Hippocampal formation (tissue), 2 donors: ENCODE results near the gene TCF7L1.
A peak's percentile ranks its signal among the peaks of the same experiment; 100 is the strongest.
"Not testable (repeated sequence)": the region's sequence is repeated elsewhere in the genome, so short reads cannot be mapped to it uniquely, and the experiment has no call there.

ENCODE experiments used
- DNase-seq, 2 donors: peaks; one replicate each; lab custom pipeline; 2025; lab: John Stamatoyannopoulos, UW

Gene TCF7L1

GRCh38 chr2:85132397-85132796 lies 795 bp upstream of the TCF7L1 start:
- DNase-seq = no peak

DNA sequence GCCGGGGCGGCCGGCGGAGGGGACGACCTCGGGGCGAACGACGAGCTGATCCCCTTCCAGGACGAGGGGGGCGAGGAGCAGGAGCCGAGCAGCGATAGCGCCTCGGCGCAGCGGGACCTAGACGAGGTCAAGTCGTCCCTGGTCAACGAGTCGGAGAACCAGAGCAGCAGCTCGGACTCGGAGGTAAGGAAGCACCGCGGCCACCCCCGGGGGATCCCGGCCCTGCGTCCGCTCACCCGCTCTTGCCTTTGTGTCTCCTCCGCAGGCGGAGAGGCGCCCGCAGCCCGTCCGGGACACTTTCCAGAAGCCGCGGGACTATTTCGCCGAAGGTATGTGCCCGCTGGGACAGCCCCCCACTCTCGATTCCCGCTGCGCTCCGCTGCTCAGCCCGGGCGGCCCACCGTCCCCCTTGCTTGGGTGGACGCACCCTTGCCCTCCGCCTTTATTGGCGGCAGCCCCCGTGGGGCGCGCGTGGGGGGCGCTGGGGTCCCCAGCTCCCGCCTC lies 611 bp downstream of the TCF7L1 start:
- no peak for DNase-seq

GRCh38 chr2:85134255-85134895 lies 1.2 kb downstream of the TCF7L1 start:
- peak in 1 of 2 donors; percentile 8 for DNase-seq

DNA sequence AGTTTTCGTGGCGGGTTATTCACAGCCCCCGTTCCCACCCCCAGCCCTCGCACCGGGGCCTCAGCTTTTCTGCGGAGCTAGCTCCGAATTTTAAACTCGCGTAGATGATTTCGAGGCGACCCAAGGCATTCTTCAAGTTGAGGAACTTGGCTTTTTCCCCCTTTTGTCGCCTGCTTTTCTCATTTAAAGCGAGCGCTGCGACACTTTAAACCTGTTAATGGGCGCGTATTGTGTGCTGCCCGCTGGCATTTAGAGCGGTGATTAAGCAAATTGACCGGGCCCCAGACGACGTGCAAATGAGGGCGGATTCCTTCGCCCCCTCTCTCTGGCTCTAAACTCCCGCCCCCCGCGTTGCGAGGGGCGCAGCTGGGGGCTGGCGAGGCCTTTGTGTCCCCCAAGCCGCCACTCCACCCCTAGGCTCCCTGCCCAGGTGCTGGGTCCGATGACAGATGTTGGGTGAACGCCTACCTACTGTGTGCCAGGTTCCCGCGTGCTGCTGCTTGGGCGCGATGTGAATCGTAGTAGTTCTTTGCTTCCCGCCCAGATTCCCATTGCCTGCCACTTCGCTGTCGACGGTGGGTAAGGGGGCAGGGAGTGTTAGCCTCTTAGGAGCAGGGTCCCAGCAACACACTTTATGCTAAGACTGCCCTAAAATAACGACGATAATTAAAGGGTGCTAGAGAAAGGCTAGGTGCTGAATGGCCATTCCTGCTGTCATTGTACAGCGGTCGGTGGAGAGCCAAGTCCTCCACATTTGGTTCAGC lies 1.9 kb downstream of the TCF7L1 start:
- DNase-seq = no peak

DNA sequence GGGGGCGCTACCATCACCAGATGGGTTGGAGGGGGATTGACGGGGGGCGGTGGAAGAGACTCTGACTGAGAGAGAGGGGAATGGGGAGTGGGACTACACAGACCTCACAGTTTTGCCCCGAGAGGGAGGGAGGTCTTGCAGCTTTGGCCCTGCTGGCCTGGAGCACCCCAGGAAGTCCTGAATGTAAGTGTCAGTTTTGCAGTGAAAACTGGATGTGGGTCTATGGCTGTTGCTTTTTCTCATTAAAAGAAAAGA lies 2.4 kb downstream of the TCF7L1 start:
- DNase-seq = no peak

GRCh38 chr2:85137156-85137555 lies 4.0 kb downstream of the TCF7L1 start:
- no peak for DNase-seq

- DNase-seq = no peak
Observed at GRCh38 chr2:85143463-85144082, 10.4 kb downstream of the TCF7L1 start.

DNA sequence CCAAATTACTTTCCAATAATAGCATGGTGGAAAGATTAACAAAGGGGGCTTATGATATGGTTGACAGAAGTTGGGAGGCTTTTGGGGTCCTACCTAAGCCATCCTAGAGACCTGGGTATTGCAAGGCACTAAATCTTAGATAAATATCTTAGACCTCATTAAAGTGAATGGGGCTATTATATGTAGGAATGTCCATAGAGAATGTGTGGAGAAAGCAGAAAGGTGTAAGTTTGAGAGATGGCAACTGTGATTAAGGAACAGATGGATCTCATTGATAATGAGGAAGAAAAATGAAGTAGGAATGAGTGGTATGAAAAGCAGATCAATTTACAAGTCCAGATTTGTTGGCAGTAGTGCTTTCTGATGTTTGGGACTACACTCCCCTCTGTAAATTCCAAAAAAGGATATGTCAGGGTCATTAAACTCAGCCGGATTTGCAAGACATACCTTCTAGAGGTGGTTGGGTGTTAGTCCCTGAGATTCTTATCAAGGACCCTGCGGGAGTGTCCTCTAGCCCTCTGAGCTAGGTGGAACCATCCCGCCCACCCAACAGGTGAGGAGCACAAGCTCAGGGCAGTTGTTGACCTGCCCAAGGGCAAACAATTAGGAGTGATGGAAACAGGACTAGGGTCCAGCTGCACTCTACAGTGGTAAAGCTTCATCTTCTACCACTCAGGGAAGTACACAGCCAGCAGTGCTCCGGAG lies 12.1 kb downstream of the TCF7L1 start:
- DNase-seq = no peak

- DNase-seq = no peak
Observed at GRCh38 chr2:85148190-85148589, 15.0 kb downstream of the TCF7L1 start.

- DNase-seq = no peak
Observed at GRCh38 chr2:85151026-85151425, 17.8 kb downstream of the TCF7L1 start.

DNA sequence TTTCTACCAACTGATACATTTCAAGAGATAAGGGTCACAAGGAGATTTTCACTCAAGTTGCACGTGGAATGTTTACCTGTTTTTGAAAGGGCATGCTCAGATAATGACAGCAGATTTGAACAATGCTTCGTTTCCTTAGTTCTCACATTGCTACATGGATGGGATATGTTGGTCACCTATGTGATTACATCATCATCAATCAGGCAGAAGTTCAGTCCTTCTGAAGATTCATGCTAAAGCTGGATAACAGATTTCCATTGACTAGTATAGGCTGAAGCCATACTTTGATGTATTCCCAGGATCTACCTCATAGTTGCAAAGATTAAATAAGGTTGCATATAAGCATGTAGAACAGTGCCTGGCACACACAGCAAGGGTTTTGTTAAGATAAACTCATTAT lies 19.7 kb downstream of the TCF7L1 start:
- no peak for DNase-seq

GRCh38 chr2:85154048-85154753 lies 21.0 kb downstream of the TCF7L1 start:
- no peak for DNase-seq

DNA sequence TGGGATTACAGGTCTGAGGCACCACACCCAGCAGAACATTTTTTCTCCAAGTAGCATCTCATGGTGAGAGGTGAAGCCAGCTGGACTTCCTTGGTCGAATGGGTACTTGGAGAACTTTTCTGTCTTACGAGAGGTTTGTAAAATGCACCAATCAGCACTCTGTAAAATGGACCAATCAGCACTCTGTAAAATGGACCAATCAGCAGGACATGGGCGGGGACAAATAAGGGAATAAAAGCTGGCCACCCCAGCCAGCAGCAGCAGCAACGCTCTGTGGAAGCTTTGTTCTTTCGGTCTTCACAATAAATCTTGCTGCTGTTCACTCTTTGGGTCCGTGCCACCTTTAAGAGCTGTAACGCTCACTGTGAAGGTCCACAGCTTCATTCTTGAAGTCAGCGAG lies 21.9 kb downstream of the TCF7L1 start:
- DNase-seq = not testable (repeated sequence)

- DNase-seq = no peak
Observed at GRCh38 chr2:85156153-85156552, 23.0 kb downstream of the TCF7L1 start.

DNA sequence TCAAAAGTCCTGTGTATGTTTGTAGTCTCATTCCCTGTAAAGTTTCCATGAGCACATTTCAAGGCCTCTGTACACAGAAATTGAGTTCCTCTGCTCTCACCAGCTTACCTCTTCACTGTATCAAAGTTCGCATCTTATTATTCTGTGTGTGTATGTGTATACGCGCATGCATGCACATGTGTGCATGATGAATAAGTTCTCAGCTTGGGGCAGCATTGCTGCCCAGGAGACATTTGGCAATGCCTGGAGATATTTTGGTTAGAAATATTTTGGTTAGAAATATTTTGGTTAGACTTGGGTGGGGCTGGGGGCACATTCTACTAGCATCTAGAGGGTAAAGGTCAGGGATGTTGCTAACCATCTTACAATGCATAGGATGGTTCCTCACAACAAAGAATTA lies 23.4 kb downstream of the TCF7L1 start:
- DNase-seq = no peak

DNA sequence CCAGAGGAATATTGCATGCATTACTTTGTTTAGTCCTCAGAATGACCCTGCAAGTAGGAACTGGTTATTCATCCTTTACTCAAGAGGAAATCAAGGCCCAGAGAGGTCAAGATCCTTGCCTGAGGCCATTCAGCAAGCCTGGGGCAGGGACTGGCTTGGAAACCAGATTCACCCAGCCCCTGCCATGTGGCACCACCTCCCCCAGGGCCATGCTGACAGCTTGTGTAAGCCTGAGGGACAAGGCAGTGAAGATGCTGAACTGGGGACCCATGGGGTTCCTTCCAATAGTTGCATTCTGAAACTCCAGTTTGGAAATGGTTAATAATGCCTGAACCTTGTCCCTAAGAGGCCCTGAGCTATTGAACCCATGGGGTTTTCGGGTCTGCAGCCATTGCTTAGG lies 24.2 kb downstream of the TCF7L1 start:
- no peak for DNase-seq

DNA sequence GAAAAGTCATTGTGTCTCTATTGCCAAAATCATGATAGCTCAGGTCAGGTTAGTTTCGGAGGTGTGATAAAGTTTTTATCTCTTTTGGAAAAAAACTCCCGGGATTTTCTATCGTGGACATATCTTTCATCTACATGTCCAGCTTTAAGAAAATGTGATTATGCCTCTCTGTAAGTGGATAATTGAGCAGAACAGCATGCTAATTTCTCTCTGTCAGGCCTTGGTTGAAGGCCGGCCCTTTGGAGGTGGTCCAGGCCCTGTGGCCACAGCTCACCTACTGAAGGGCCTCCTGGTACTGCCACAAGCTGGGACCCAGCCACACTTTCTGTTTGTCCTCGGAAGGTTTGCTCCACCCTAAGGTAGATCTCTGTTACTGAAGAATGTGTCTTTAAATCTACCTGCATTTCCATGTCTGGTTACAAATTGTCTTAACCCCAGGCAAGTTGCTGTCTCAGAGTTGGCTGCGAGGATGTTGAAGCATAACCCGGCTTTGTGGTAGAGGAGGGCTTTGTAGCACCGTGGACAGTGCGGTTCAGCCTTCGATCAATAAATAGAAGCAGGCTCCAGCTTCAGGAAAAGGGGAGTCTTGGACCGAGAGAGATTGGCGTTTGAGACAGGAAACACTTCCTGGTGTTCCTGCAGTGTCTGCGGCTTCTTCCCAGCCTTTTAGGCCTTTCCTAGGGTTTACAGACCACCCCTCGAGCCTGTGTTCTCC lies 25.5 kb downstream of the TCF7L1 start:
- DNase-seq = no peak

GRCh38 chr2:85159589-85159988 lies 26.4 kb downstream of the TCF7L1 start:
- DNase-seq = no peak

DNA sequence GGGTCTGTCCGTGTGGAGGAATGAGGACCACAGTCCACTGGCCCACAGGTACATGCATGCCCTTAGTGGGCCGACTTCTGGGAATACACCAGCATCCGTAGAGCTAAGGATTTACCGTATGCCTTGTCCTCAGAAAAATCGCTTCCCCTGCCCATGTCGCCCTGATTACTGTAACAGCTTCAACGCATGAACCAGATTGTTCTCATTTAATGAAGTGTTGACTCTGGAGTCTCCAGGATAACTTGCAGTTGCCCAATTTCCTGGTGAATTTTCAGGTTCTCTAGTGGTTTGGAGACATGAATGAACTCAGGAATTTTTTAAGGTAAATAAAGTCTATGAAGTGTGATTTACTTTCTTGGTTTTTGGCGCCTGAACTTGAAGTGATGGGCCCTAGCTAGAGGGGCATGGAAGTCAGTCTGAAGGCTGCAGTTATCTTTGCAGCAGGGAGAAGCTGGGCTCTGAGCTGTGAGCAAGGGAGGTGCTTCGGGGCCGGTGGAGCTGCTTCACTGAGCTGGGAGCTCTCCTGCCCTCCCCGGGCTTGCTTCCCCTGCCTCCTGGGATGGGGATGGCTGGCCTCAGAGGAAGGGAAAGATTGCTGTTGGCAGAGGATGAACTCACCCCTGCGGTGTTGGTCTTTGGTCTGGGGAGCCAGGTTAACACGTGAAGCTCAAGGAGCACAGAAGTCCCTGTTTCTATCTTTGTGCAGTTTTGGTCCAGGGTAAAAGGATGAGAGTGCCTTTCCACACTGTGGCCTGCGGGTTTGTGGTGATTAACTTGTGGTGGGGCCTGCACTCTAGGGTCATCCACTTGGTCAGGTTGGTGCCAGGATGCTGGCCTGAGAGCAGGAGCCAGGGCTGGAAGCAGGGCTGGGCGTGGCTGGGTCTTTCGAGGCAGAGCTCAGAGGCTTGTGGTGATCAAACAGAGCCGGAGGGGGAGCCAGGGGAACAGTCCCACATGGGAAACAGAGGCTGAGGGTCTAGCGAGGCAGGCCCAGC lies 28.1 kb downstream of the TCF7L1 start:
- DNase-seq = no peak

- no peak for DNase-seq
Observed at GRCh38 chr2:85162746-85163301, 29.6 kb downstream of the TCF7L1 start.
